Common myeloid progenitor, CD34-positive (primary cell): ENCODE data around the gene SFT2D3.

ENCODE experiments used
- CTCF ChIA-PET: fragments of 350-600 bp; sonication (Branson Sonifier 250); formaldehyde crosslinking; loops from one replicate; lab custom pipeline; 2021; ENCODE audit warnings: antibody characterized with exemption; lab: Charles Lee
- POLR2A ChIA-PET: fragments of 350-600 bp; sonication (Branson Sonifier 250); formaldehyde crosslinking; loops from one replicate; lab custom pipeline; 2021; ENCODE audit warnings: antibody characterized with exemption; lab: Charles Lee
- DNase-seq, 3 donors: peaks; one replicate each; pipeline versions ENCODE4 v3.0.0 to v3.0.0-alpha.2; 2013
- H3K27ac ChIP-seq, 2 experiments: 1 replicate in 1 of 2; 2 replicates in 1 of 2; pipeline ENCODE4 v1.7.0; 2013; ENCODE audit warnings: inconsistent platforms in 2 of 2, low read length in 2 of 2, mild to moderate bottlenecking in 2 of 2, low read depth in 1 of 2, moderate library complexity in 1 of 2; ENCODE audit not compliant: severe bottlenecking in 2 of 2, insufficient read depth in 1 of 2, poor library complexity in 1 of 2
- H3K27me3 ChIP-seq, 5 experiments: replicated peaks in 2 of 5; 1 replicate in 3 of 5; 2 replicates in 2 of 5; pipeline versions ENCODE4 v1.6.1 to v1.7.0; 2013; ENCODE audit warnings: low read length in 4 of 5, mild to moderate bottlenecking in 2 of 5, moderate library complexity in 2 of 5, inconsistent platforms in 1 of 5; ENCODE audit not compliant: insufficient read depth in 5 of 5, control insufficient read depth in 4 of 5
- H3K36me3 ChIP-seq, 4 experiments: 1 replicate in 2 of 4; 2 replicates in 2 of 4; pipeline versions ENCODE4 v1.6.1 to v1.7.0; 2013; ENCODE audit warnings: low read length in 3 of 4, control low read depth in 1 of 4, mild to moderate bottlenecking in 1 of 4; ENCODE audit not compliant: control insufficient read depth in 4 of 4, insufficient read depth in 4 of 4
- H3K4me1 ChIP-seq, 4 experiments: 1 replicate in 3 of 4; 2 replicates in 1 of 4; pipeline versions ENCODE4 v1.6.1 to v1.7.1; 2013; ENCODE audit warnings: low read length in 3 of 4, mild to moderate bottlenecking in 3 of 4, control low read depth in 1 of 4, inconsistent platforms in 1 of 4, moderate library complexity in 1 of 4; ENCODE audit not compliant: control insufficient read depth in 4 of 4, insufficient read depth in 4 of 4; ENCODE audit errors: control extremely low read depth in 1 of 4
- H3K4me3 ChIP-seq, 7 experiments: 1 replicate in 4 of 7; 2 replicates in 3 of 7; pipeline versions ENCODE4 v1.5.1 to v1.7.0; 2013; ENCODE audit warnings: mild to moderate bottlenecking in 7 of 7, low read length in 6 of 7, moderate library complexity in 6 of 7, inconsistent platforms in 2 of 7, low read depth in 2 of 7, control low read depth in 1 of 7; ENCODE audit not compliant: insufficient read depth in 4 of 7, control insufficient read depth in 1 of 7; ENCODE audit errors: extremely low read depth in 1 of 7
- H3K9me3 ChIP-seq, 5 experiments: 1 replicate in 4 of 5; 2 replicates in 1 of 5; pipeline versions ENCODE4 v1.6.1 to v1.7.1; 2013; ENCODE audit warnings: low read length in 4 of 5, mild to moderate bottlenecking in 2 of 5, inconsistent platforms in 1 of 5, low read depth in 1 of 5, moderate library complexity in 1 of 5; ENCODE audit not compliant: control insufficient read depth in 4 of 5, insufficient read depth in 2 of 5; ENCODE audit errors: control extremely low read depth in 1 of 5
- WGBS: methylation state at CpG from one replicate; pipeline ENCODE4 v1.1.5; 2013; ENCODE audit not compliant: insufficient coverage; 5-methylcytosine and 5-hydroxymethylcytosine counted together

SFT2D3 gene

GRCh38 chr2:127660291-127660578 lies 41.1 kb upstream of the SFT2D3 start:
- Histone ChIP-seq H3K9me3 (no peaks in the 10 kb centered on the region), H3K36me3 (no peaks in the 10 kb centered on the region), H3K4me1 (peaks cover 0 to 14% (median 10%) of the 10 kb centered on the region in 4 experiments), H3K27me3 (peaks cover 0 to 30% (median 15%) of the 10 kb centered on the region in 5 experiments), H3K27ac (no peak overlapping the region), H3K4me3 (no peak overlapping the region)
- CTCF ChIA-PET, result interaction anchor here (1.5 kb wide), 1 partner anchor 69 kb away, joined by 4 read pairs; no protein-coding TSS in a partner anchor
- POLR2A ChIA-PET, result no interaction called here
- WGBS, result 95% methylated on average over 10 of the region's 10 CpGs
- DNase-seq, result no peak

GRCh38 chr2:127661072-127661649 lies 40.1 kb upstream of the SFT2D3 start:
- ChIA-PET CTCF (no interaction called here), POLR2A (no interaction called here)
- peaks cover 6 to 40% (median 20%) of the 10 kb centered on the region in 5 experiments for H3K27me3 ChIP-seq
- peaks cover 0 to 14% (median 10%) of the 10 kb centered on the region in 4 experiments for H3K4me1 ChIP-seq
- 100% methylated on average over 10 of the region's 14 CpGs for WGBS
- no peak overlapping the region for H3K4me3 ChIP-seq
- H3K36me3 ChIP-seq, result no peaks in the 10 kb centered on the region
- H3K9me3 ChIP-seq, result no peaks in the 10 kb centered on the region
- no peak for DNase-seq
- no peak overlapping the region for H3K27ac ChIP-seq

- H3K36me3 ChIP-seq, result no peaks in the 10 kb centered on the region
- H3K4me1 ChIP-seq, result peaks cover 0 to 14% (median 10%) of the 10 kb centered on the region in 4 experiments
- DNase-seq, result no peak
- peaks cover 8 to 48% (median 22%) of the 10 kb centered on the region in 5 experiments for H3K27me3 ChIP-seq
- H3K27ac ChIP-seq, result no peak overlapping the region
- no peaks in the 10 kb centered on the region for H3K9me3 ChIP-seq
- WGBS, result 90% methylated on average over 9 of the region's 9 CpGs
- no peak overlapping the region for H3K4me3 ChIP-seq
- POLR2A ChIA-PET, result no interaction called here
- CTCF ChIA-PET, result interaction anchor here (3.4 kb wide), 1 partner anchor 12 kb away, joined by 12 read pairs; no protein-coding TSS in a partner anchor
Measured at GRCh38 chr2:127661949-127662510, 39.3 kb upstream of the SFT2D3 start.

GRCh38 chr2:127662937-127663565 lies 38.2 kb upstream of the SFT2D3 start:
- no peaks in the 10 kb centered on the region for H3K9me3 ChIP-seq
- CTCF ChIA-PET, result interaction anchor here (0.9 to 3.4 kb wide), 2 partner anchors 8 to 13 kb away, joined by 3 to 12 read pairs; no protein-coding TSS in a partner anchor
- no peak for DNase-seq
- POLR2A ChIA-PET, result no interaction called here
- no peak overlapping the region for H3K27ac ChIP-seq
- 93% methylated on average over 9 of the region's 9 CpGs for WGBS
- no peaks in the 10 kb centered on the region for H3K36me3 ChIP-seq
- peaks cover 0 to 14% (median 10%) of the 10 kb centered on the region in 4 experiments for H3K4me1 ChIP-seq
- H3K27me3 ChIP-seq, result peaks cover 8 to 50% (median 22%) of the 10 kb centered on the region in 5 experiments
- no peak overlapping the region for H3K4me3 ChIP-seq

- H3K4me1 ChIP-seq, result peaks cover 0 to 14% (median 10%) of the 10 kb centered on the region in 4 experiments
Measured at GRCh38 chr2:127663566-127664064, 37.7 kb upstream of the SFT2D3 start.

GRCh38 chr2:127664065-127664894 lies 37.0 kb upstream of the SFT2D3 start:
- CTCF ChIA-PET, result interaction anchor here (0.8 to 3.4 kb wide), 3 partner anchors 14 to 73 kb away, joined by 3 to 12 read pairs (median 4); no protein-coding TSS in a partner anchor
- DNase-seq, result peak in 2 of 3 donors; percentile 7 to 16
- 20% methylated on average over 58 of the region's 69 CpGs for WGBS

More at GRCh38 chr2:127663566-127664064, 37.7 kb upstream of the SFT2D3 start:
- Histone ChIP-seq H3K9me3 (no peaks in the 10 kb centered on the region), H3K27ac (no peak overlapping the region), H3K4me3 (peak overlapping the region in 1 of 7 experiments; percentile 46), H3K36me3 (no peaks in the 10 kb centered on the region), H3K27me3 (peaks cover 8 to 52% (median 22%) of the 10 kb centered on the region in 5 experiments)
- whole genome bisulfite sequencing, result 75% methylated on average over 3 of the region's 6 CpGs
- ChIA-PET POLR2A (no interaction called here), CTCF (interaction anchor here (0.8 to 3.4 kb wide), 3 partner anchors 9 to 16 kb away, joined by 3 to 12 read pairs (median 4); no protein-coding TSS in a partner anchor)
- DNase-seq, result no peak

More at GRCh38 chr2:127664065-127664894, 37.0 kb upstream of the SFT2D3 start:
- POLR2A ChIA-PET, result interaction anchor here (0.6 kb wide), 1 partner anchor 351 kb away, joined by 3 read pairs; no protein-coding TSS in a partner anchor
- no peaks in the 10 kb centered on the region for H3K9me3 ChIP-seq
- peaks cover 0 to 12% (median 10%) of the 10 kb centered on the region in 4 experiments for H3K4me1 ChIP-seq
- H3K4me3 ChIP-seq, result peak overlapping the region in 3 of 7 experiments; percentile 15 to 60 (median 46)
- no peaks in the 10 kb centered on the region for H3K36me3 ChIP-seq
- H3K27ac ChIP-seq, result no peak overlapping the region
- peaks cover 8 to 55% (median 22%) of the 10 kb centered on the region in 5 experiments for H3K27me3 ChIP-seq
